ENCODE measurements around the gene CEP19. TPM values are rescaled to one million over a fixed set of nuclear protein-coding genes. Genes with fewer than 3 reads are reported as not detected.

Gene CEP19
- total RNA-seq, 1 donor from 2014 or later = 6.8 TPM

DNA sequence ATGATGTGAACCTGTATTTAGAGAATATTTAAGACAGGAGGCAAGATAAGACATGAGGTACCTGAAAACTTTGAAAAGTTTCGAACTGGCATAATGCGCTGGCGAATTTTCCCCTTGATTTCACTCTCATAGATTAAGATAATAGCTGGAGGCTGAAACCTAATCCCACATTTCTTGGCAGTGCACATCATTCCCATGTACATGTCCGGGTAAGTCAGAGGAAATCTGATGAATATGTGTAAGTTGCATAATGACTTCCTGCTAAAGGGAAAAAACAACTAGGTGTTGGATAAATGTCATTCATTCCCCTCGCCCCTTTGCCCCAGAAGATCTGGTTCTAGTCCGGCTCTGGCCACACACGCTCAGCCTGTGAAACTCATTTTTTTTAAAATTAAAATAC lies 3.6 kb downstream of the CEP19 start:
- peak; percentile 66 for DNase-seq

DNA sequence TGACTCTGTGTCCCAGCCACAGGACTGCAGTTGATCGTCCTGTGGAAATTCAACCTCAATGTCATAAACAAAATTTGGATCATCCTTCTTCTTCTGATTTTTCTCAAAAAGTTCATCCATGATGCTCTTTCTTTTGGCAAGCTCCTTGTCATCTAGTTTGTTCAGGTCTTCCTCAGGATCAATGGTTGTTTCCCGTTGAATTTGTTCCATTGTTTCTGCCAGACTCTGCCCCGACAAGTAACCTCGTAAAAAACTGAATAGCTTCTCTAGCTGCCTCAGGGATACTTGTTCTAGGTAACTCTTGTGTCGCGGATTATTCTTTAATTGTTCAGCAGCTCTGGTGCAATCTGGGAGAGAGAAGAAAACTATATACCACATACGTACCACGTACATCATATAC lies 4.5 kb downstream of the CEP19 start:
- DNase-seq = peak; percentile 65

GRCh38 chr3:196706731-196707130 lies 5.3 kb downstream of the CEP19 start:
- no peak for DNase-seq

DNA sequence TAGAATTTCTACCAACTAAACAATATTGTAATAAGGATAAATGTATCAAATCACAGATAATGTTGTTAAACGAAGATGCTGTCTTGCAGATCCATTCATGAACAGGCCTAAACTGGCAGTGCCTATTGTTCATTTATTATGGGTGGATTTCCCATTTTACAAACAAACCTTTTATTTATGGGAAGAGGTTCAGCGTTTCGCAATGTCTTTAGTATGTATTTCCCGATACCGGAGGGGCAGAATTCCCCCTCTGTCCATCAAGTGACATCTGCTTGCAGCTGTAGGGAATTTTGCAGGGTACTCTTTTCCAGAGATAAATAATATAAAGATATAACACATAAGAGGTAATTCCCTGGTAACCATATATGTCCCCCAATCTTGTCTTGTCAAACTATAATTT lies 5.7 kb downstream of the CEP19 start:
- no peak for DNase-seq

- no peak for DNase-seq
Observed at GRCh38 chr3:196700801-196701200, 11.2 kb downstream of the CEP19 start.

DNA sequence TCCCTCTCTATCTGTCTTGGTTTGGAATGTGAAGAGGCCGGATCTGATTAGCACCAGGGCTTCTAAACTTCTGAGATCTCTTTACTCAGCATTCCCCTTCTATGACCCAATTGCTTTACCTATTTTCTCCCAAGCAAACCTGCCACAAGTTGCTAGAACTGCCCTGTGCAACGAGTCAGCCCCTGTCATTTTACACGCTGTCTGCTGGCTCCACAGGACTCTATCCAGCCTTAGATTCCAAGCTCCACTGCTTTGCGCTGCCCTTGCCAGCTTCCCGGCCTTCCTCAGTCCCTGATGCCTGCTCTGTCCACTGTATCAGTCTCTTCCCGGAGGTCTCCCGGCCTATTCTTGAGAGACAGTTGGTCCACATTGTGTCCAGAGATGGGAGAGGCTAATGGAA lies 12.3 kb downstream of the CEP19 start:
- DNase-seq = no peak

DNA sequence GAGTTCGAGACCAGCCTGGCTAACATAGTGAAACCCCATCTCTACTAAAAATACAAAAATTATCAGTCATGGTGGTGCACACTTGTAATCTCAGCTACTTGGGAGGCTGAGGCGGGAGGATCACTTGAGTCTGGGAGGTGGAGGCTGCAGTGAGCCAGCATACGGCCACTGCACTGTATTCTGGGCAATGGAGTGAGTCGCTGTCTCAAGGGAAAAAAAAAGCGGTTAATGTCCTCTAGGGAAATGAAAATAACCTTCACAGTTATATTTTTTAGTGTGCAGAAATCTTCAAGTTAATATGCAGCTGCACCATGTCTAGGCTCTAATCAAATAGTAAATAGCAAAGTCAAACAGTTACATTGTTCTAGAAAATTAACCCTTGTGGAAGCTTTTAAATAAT lies 14.8 kb downstream of the CEP19 start:
- no peak for DNase-seq

- no peak for DNase-seq
Observed at GRCh38 chr3:196695849-196696226, 16.2 kb downstream of the CEP19 start.

DNA sequence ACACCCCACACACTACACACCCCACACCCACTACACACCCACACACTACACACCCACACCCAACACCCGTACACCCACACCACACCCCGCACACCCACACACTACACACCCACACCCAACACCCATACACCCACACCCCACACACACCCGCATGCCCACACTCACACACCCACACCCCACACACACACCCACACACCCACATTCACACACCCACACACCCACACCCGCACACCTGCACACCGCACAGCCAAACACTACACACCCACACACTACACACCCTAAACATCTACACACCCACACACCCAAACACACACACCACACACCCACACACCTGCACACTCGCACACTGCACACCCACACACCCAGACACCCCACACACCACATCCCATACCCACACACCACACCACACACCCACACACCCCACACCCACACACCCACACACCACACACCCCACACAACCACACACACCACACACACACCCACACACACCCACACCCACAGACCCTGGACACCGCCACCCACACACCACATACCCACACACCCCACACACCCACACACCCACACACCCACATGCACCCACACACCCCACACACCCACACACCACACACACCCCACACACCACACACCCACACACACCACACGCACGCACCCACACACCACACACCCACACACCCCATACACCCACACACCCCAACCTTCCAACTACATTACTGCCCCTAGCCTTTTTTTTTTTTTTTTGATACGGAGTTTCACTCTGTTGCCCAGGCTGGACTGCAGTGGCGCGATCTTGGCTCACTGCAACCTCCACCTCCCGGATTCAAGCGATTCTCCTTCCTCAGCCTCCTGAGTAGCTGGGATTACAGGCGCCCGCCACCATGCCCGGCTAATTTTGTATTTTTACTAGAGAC lies 16.9 kb downstream of the CEP19 start:
- DNase-seq = no peak

- DNase-seq = peak; percentile 29
Observed at GRCh38 chr3:196694202-196694638, 17.8 kb downstream of the CEP19 start.

- no peak for DNase-seq
Observed at GRCh38 chr3:196691386-196691785, 20.7 kb downstream of the CEP19 start.

DNA sequence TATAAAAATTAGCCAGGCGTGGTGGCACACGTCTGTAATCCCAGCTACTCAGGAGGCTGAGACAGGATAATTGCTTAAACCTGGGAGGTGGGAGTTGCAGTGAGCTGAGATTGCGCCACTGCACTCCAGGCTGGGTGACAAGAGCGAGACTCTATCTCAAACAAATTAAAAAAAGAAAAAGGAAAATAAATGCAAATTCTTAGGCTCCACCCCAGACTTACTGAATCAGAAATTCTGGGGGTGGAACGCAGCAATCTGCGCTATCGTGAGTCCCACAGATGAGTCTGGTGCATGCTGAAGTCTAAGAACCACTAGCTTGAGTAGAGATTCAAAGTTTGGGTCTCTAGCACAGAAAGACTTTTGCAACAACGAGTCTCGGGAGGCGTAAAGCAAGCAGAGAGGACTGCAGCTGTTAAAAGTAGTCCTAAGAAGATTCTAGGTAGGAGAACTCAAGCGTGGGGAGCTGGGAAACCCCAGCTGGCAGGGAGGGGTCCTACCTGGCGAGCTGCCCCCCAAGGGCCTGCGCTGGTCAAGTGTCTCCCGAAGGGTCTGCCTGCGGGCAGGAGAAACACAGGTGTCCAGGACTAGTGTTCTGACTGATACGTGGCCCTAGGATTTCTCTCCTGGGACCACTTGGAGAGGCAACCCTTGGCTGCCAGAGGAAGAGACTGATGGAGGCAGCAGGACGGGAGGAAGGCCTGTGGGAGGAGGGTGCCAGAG lies 21.9 kb downstream of the CEP19 start:
- no peak for DNase-seq

DNA sequence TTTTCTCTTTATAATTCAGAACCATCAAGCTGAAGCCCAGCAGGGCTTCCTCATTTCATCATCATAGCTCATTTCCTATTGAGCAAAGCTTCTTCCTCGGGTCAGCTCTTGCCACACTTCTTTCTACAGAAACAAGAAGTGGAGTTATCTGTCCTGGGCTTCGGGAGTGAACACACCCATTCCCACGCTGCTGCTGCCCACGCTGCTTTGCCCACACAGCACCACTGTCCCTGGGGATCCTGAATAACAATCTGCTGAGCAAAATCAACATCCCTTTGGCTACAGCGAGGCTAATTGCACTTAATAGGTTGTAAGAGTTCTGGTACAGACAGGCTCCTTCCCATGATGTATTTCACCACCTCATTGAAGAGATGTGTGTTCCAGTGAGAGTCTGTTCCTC lies 23.7 kb downstream of the CEP19 start:
- peak; percentile 64 for DNase-seq

DNA sequence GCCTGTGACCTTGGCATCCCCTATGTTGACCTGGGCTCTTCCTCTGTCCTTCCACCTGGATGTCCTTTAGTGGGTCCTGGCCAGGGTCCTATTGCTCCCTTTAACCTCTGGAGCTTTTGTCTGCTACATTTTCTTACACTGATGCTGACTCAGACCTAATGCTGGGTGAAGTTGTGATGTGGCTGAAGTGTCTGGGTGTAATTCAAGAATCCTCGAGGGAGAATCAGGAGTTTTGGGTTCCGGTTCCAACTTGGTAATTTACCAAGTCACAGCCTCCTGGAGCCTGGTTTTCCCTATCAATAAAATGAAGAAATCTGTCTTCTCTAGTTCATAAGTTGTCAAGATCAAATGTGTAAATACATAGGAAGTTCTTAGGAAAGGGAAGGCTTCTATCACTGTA lies 25.6 kb downstream of the CEP19 start:
- DNase-seq = no peak

DNA sequence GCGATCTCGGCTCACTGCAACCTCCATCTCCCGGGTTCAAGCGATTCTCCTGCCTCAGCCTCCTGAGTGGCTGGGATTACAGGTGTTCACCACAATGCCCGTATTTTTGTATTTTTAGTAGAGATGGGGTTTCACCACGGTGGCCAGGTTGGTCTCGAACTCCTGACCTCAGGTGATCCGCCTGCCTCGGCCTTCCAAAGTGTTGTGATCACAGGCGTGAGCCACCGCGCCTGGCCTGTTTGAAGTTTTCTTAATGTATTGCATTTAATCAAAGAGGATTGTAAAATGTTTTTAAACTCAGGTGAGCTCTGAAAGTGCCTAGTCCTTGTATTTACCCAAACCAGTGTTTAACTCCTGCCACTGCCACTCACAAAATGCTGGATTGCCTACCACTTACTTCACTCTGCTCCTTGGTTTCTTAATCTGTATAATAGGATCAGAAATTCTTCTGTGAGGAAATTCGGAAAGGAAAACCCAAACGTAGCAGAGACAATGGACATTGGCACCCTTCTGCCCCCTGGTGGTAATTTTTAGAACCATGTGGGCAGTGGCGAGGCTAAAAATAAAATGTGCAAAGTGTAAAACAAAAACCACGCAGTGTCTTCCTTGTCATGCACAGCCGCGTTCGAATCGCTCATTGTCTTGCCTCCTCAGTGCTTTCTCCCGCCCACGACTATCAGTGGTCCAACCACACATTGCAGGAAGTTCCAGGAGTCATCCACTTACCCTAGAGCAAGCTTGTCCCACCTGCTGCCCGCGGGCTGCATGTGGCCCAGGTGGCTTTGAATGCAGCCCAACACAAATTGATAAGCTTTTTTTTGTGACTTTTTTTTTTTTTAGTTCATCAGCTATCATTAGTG lies 27.3 kb downstream of the CEP19 start:
- peak; percentile 75 for DNase-seq

DNA sequence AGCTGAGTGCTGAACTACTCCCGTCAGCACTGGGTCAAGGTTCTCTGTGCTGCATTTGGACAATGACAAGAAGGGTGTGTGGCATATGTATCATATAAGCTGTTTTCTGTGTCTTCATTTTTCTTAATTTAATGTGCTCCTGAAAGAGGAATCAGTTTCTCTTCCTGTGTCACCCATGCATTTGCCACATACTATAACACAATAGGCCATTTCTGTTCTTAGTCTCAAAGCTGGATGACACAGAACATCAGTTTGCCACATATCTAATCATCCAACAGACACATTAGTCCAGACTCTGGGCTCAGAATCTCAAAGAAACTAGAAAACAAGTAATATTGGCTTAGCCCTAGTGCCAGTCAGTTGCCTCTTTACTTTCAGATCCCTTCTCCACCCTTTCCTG lies 34.1 kb downstream of the CEP19 start:
- no peak for DNase-seq

DNA sequence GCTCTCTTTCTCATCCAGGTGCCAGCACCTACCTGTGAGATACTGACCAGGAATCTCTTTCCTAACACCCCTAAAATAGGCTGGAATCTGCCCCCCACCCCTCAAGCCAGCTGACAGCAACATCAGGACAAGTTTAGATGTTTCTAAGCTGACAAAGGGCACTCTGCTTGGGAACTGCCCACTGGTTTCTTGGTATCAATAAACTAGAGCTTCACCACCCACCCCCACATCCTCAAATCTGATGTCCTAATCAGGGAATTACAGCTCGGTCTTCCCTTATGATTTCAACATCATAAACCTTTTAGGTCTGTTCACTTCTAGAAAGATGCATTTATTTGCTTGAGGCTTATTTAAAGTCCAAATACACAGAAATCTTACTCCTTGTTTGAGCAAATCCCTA lies 34.7 kb downstream of the CEP19 start:
- DNase-seq = no peak

- no peak for DNase-seq
Observed at GRCh38 chr3:196673632-196674031, 38.4 kb downstream of the CEP19 start.

- peak; percentile 24 for DNase-seq
Observed at GRCh38 chr3:196670339-196670738, 41.7 kb downstream of the CEP19 start.

DNA sequence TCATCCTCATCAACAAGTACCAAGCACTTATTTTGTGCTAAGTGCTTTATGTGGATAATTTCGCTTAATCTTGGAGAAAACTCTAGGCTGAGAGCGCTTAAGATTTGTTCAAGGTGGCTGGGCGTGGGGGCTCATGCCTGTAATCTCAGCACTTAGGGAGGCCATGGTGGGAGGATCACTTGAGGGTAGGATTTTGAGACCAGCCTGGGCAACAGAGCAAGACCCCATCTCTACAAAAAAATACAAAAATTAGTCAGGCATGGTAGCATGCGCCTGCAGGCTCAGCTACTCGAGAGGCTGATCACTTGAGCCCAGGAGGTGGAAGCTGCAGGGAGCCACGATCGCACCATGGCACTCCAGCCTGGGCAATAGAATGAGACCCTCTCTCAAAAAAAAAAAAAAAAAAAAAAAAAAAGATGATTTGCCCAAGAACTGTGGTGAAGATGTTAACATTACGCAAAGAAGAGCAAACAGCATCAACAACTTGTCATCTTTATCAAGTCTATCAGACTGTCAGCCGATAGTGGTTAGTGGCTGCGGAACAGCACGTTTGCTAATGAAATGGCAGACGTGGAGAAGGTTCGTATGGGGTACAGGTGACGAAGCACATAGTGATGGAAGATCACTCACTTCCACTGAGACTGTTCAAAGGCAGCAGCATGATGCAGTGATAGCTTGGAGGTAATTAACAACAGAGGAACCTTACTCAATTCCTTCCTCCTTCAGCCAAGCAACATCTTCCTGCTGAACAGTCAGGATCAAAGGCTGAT lies 44.8 kb downstream of the CEP19 start:
- no peak for DNase-seq

DNA sequence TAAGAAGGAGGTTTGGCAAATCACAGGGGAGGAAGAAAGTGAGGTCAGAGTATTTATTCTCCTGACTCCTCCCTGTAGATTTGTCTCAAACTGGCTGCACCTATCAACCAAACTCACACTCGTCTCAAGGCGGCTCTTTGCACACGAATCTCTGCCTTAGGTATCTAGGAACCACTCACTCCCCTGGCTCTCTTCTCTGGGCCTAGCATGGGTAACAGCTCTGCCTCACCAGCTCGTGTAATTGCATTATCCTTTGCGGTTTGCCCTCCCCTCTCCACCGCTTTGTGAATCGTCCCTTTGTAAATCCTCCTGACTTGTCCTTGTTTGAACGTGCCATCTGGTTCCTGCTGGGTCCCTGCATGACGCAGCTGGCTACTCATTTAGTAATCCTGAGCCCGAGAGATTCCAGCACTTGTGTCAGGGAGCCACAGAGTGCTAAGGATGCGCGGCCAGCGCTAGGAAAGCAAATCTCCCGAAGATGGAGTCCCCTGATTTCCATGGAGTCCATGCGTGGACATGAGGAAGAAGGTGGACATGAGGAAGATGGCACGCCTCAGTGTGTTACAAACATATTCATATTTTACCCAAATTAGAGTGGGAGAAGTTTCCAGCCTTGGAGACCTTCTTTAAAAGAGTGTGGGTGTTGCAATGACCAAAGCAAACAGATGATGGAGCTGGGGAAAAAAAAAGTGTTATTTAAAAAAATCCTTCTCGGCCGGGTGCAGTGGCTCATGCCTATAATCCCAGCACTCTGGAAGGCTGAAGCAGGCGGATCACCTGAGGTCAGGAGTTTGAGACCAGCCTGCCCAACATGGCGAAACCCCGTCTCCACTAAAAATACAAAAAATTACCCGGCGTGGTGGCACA lies 45.8 kb downstream of the CEP19 start:
- peak; percentile 20 for DNase-seq

Data from dermis blood vessel endothelial cell (primary cell).